Lung (tissue), 12 donors: ENCODE results near the gene INO80D. TPM values are rescaled to one million over a fixed set of nuclear protein-coding genes. Genes with fewer than 3 reads are reported as not detected.

Source experiments
- ATAC-seq: fragments of 200-7000 bp; cut with Tn5 transposase; one replicate; pipeline ENCODE4 v1.9.1; 2020; ENCODE audit warnings: moderate number of reproducible peaks; ENCODE audit not compliant: insufficient read depth, low FRiP score
- DNase-seq, 3 donors: peaks; one replicate each; pipeline ENCODE4 v3.0.0-alpha.2; 2013 to 2017
- H3K27ac ChIP-seq, 2 donors: one replicate each; pipeline ENCODE4 v1.5.1; 2013; ENCODE audit warnings: mild to moderate bottlenecking in 2 of 2, moderate library complexity in 2 of 2, control low read depth in 1 of 2, inconsistent platforms in 1 of 2, low read depth in 1 of 2, low read length in 1 of 2
- H3K27me3 ChIP-seq, 3 donors: one replicate each; pipeline ENCODE4 v1.5.1; 2013; ENCODE audit warnings: low read length in 2 of 3; ENCODE audit not compliant: control insufficient read depth in 3 of 3, insufficient read depth in 3 of 3
- H3K36me3 ChIP-seq, 4 donors: one replicate each; pipeline ENCODE4 v1.5.1; 2013; ENCODE audit warnings: low read length in 4 of 4, mild to moderate bottlenecking in 1 of 4, moderate library complexity in 1 of 4; ENCODE audit not compliant: control insufficient read depth in 4 of 4, insufficient read depth in 4 of 4
- H3K4me1 ChIP-seq, 5 donors: one replicate each; pipeline ENCODE4 v1.5.1; 2013; ENCODE audit warnings: low read length in 5 of 5, mild to moderate bottlenecking in 2 of 5, moderate library complexity in 1 of 5; ENCODE audit not compliant: control insufficient read depth in 5 of 5, insufficient read depth in 5 of 5
- H3K4me3 ChIP-seq: one replicate; pipeline ENCODE4 v1.5.1; 2013; ENCODE audit warnings: mild to moderate bottlenecking, control low read depth, moderate library complexity
- H3K9ac ChIP-seq, 2 donors: one replicate each; pipeline ENCODE4 v1.5.1; 2013; ENCODE audit warnings: low read length in 2 of 2, control low read depth in 1 of 2; ENCODE audit not compliant: insufficient read depth in 1 of 2
- H3K9me3 ChIP-seq, 4 donors: one replicate each; pipeline ENCODE4 v1.5.1; 2013; ENCODE audit warnings: low read length in 3 of 4, mild to moderate bottlenecking in 1 of 4, moderate library complexity in 1 of 4; ENCODE audit not compliant: control insufficient read depth in 4 of 4, insufficient read depth in 3 of 4
- CTCF ChIP-seq: IDR thresholded peaks from 2 replicates; pipeline ENCODE4 v1.5.1; 2012; ENCODE audit warnings: mild to moderate bottlenecking; ENCODE audit errors: control extremely low read depth, extremely low read depth
- WGBS, 2 donors: extraction: QIAGEN DNeasy Blood & Tissue Kit; methylation state at CpG; one replicate each; pipeline ENCODE4 v1.1.7; 2013; 5-methylcytosine and 5-hydroxymethylcytosine counted together
- polyA plus RNA-seq, 2 donors: library from polyadenylated mRNA; stranded (reverse); fragments of 200-250 nt; gene quantifications; one replicate each; pipeline ENCODE4 v1.2.1, GENCODE V29; 2013
- total RNA-seq, 2 donors: library from RNA; depleted of rRNA in 1 of 2; stranded (reverse); fragments of >200 nt in 1 of 2; gene quantifications; one replicate each; pipeline ENCODE4 v1.2.1, GENCODE V29; 2014 to 2021
- donor health status: control.
- donor health status: control.
- donor health status: Bipolar disorder and iron deficiency.
- donor health status: healthy.
- donor health status: DM: yes; HTN: yes; CAD: no.

The INO80D gene
- total and polyA plus RNA-seq, 4 donors = 1.9 to 33.5 (median 13.7) TPM

- ATAC-seq (no peak), DNase-seq (no peak)
- TF ChIP-seq CTCF = no peak
- Histone ChIP-seq H3K27me3 (no peaks in the 10 kb centered on the region), H3K36me3 (peaks cover 17 to 26% (median 19%) of the 10 kb centered on the region in 4 donors), H3K4me1 (no peaks in the 10 kb centered on the region), H3K4me3 (no peak overlapping the region), H3K9ac (no peak overlapping the region), H3K9me3 (peaks cover 0 to 9% (median 2%) of the 10 kb centered on the region in 4 donors), H3K27ac (no peak overlapping the region)
- WGBS, 2 donors = 93 to 96% methylated on average over 21 of the region's 21 CpGs
These were observed 30.3 kb upstream of the INO80D start for GRCh38 chr2:206116278-206116677.

GRCh38 chr2:206115026-206115578 lies 29.1 kb upstream of the INO80D start:
- WGBS, 2 donors = 96 to 98% methylated on average over 3 of the region's 3 CpGs
- Histone ChIP-seq H3K4me1 (no peaks in the 10 kb centered on the region), H3K9ac (no peak overlapping the region), H3K4me3 (no peak overlapping the region), H3K27ac (no peak overlapping the region), H3K36me3 (peaks cover 8 to 18% (median 11%) of the 10 kb centered on the region in 4 donors), H3K9me3 (peaks cover 0 to 7% (median 2%) of the 10 kb centered on the region in 4 donors), H3K27me3 (no peaks in the 10 kb centered on the region)
- DNase-seq (no peak), ATAC-seq (no peak)
- TF ChIP-seq CTCF = no peak

GRCh38 chr2:206112846-206113547 lies 27.0 kb upstream of the INO80D start:
- 89 to 90% methylated on average over 7 of the region's 7 CpGs for WGBS, 2 donors
- ATAC-seq (no peak), DNase-seq (no peak)
- Histone ChIP-seq H3K4me3 (no peak overlapping the region), H3K27me3 (no peaks in the 10 kb centered on the region), H3K27ac (no peak overlapping the region), H3K4me1 (no peaks in the 10 kb centered on the region), H3K9ac (no peak overlapping the region), H3K9me3 (peaks cover 0 to 6% (median 2%) of the 10 kb centered on the region in 4 donors), H3K36me3 (peaks cover 4 to 13% (median 8%) of the 10 kb centered on the region in 4 donors)
- no peak for TF ChIP-seq CTCF
